Ectodermal cell (in vitro differentiated cells): ENCODE data around the gene ZACN.

Experiments used
- H3K27ac ChIP-seq: 2 replicates; pipeline ENCODE4 v1.7.0; 2013; ENCODE audit warnings: mild to moderate bottlenecking, low read depth, low read length; ENCODE audit not compliant: insufficient read depth, poor library complexity, severe bottlenecking
- H3K27me3 ChIP-seq: 2 replicates; pipeline ENCODE4 v1.7.0; 2013; ENCODE audit warnings: mild to moderate bottlenecking, low read length; ENCODE audit not compliant: insufficient read depth, control insufficient read depth, poor library complexity, severe bottlenecking
- H3K36me3 ChIP-seq: one replicate; pipeline ENCODE4 v1.7.0; 2013; ENCODE audit warnings: low read length; ENCODE audit not compliant: control insufficient read depth, insufficient read depth
- H3K4me1 ChIP-seq: one replicate; pipeline ENCODE4 v1.7.0; 2013; ENCODE audit warnings: low read length; ENCODE audit not compliant: control insufficient read depth, insufficient read depth
- H3K4me3 ChIP-seq: 2 replicates; pipeline ENCODE4 v1.7.0; 2013; ENCODE audit warnings: low read depth, low read length, control low read depth; ENCODE audit not compliant: insufficient read depth
- H3K9me3 ChIP-seq: 2 replicates; pipeline ENCODE4 v1.7.0; 2013; ENCODE audit warnings: mild to moderate bottlenecking, low read length, moderate library complexity; ENCODE audit not compliant: control insufficient read depth
- WGBS, 2 experiments: methylation state at CpG; one replicate each; pipeline ENCODE4 v1.1.7; 2013; ENCODE audit warnings: missing lambda C conversion rate in 2 of 2; 5-methylcytosine and 5-hydroxymethylcytosine counted together

The ZACN gene

DNA sequence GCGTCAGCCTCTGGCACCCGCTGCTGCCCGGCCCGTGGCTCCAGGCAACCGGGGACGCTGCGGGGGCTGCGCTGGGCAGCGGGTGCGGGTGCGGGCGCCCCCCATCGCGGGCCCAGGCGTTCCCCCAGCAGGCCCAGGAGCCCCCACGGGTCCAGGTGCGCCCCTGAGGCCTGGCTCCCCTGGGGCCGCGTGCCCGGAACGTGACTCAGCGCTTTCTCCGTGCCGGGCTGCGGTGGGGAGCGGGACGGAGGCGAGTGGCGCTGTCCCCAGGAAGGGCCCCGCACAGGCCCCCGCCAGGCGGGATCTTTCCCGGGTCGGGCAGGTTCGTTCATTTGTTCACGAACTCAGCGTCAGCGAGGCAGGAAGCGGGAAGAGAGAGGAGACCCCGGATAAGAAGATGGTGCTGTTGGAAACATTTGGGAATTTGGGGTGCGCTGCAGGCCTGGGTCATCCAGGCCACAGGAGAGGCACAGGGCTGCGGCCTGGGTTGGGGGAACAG, 43.0 kb downstream of the ZACN start:
- WGBS, 2 experiments: 54 to 59% methylated on average over 42 of the region's 42 CpGs
- Histone ChIP-seq H3K27me3 (peaks cover 21% of the 10 kb centered on the region), H3K9me3 (no peaks in the 10 kb centered on the region), H3K4me3 (no peak overlapping the region), H3K27ac (no peak overlapping the region), H3K4me1 (peaks cover 10% of the 10 kb centered on the region), H3K36me3 (no peaks in the 10 kb centered on the region)

DNA sequence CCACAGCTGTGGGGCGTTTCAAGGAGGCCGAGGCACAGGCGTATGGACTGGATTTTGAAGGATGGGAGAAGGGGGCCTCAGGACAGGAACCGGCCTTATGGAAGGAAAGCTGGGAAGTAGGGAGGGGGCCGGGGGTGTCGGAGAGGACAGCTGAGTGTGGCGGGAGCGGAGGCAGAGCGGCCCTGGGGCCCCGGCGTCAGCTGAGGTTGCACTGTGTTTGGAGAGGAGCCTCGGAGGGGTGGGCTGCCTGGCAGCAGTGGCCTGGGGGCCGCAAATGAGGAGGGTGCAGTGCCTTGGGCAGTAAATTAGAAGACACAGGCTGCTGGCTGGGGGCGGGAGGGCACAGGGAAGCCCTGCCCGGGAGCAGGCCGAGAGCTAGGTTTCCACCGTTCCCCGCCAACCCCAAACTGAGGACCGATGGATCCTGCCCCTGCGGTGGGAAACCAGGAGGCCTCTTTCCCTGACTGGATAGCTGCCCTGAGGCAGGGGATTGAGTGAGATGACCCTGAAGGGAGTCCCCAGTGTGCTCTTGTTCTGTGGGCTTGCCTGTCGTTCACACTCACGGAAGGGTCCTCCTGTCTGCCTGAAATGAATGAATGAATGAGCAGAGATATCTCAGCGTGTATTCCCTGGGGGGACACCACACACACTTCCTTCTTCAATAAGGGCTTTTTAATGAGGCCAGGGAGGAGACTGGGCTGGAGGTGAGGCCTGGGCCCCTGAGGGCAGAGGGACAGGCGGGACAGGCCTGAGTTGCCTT, 43.6 kb downstream of the ZACN start:
- Histone ChIP-seq H3K27ac (no peak overlapping the region), H3K36me3 (no peaks in the 10 kb centered on the region), H3K27me3 (peaks cover 21% of the 10 kb centered on the region), H3K4me3 (no peak overlapping the region), H3K9me3 (no peaks in the 10 kb centered on the region), H3K4me1 (peaks cover 10% of the 10 kb centered on the region)
- 81 to 82% methylated on average over 24 of the region's 24 CpGs for WGBS, 2 experiments

DNA sequence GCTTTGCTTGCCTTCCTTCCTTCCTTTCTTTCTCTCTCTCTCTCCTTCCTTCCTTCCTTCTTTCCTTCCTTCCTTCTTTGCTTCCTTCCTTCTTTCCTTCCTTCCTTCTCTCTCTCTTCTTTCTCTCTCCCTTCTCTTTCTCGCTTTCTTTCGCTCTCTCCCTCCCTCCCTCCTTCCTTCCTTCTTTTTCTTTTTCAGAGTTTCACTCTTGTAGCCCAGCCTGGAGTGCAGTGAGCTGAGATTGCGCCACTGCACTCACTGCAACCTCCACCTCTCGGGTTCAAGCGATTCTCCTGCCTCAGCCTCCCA, 44.2 kb downstream of the ZACN start:
- H3K9me3 ChIP-seq: no peaks in the 10 kb centered on the region
- H3K4me1 ChIP-seq: peaks cover 10% of the 10 kb centered on the region
- WGBS, 2 experiments: 75 to 76% methylated on average over 5 of the region's 5 CpGs
- peaks cover 21% of the 10 kb centered on the region for H3K27me3 ChIP-seq
- no peak overlapping the region for H3K4me3 ChIP-seq
- H3K36me3 ChIP-seq: no peaks in the 10 kb centered on the region
- H3K27ac ChIP-seq: no peak overlapping the region

DNA sequence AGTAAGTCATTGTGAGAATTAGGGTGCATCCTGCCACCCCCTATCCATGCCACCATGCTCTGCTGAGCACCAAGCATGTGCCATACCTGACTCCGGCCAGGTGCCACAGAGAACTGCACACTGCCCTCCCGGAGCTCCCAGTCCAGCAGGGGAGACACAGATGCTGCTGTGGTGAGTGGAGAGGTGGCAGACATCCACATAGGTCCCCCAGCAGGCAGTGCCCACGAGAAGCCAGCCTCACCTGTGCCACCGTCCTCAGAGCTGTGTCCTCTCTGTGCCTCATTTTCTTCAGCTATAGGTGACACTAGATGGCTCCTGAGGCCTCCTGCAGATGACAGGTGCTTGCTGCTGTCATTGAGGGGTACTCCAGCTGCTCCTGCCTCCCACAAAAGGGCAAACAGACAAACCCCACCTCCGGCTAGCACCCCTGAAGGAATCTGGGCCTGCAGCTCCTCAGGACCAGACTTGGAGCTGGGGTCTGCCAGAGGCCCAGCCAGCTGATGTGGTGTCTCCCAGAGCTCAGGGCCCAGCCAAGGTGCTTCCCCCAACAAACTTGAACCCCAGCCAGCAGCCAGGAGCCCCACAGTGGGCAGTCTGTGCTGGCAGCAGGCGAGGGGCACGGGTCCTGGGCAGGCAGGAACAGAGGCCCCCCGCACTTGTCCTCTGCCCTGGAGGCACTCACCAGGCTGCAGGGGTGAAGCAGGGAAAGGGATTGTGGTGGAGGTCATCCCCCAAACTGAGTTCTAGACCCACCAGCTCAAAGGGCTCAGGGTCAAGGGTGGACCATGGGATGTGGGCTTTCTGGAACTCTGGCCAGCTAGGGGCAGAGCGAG, 45.0 kb downstream of the ZACN start:
- Histone ChIP-seq H3K27me3 (peaks cover 21% of the 10 kb centered on the region), H3K27ac (no peak overlapping the region), H3K9me3 (no peaks in the 10 kb centered on the region), H3K4me1 (peaks cover 10% of the 10 kb centered on the region), H3K36me3 (no peaks in the 10 kb centered on the region), H3K4me3 (no peak overlapping the region)
- 72 to 73% methylated on average over 9 of the region's 9 CpGs for WGBS, 2 experiments

DNA sequence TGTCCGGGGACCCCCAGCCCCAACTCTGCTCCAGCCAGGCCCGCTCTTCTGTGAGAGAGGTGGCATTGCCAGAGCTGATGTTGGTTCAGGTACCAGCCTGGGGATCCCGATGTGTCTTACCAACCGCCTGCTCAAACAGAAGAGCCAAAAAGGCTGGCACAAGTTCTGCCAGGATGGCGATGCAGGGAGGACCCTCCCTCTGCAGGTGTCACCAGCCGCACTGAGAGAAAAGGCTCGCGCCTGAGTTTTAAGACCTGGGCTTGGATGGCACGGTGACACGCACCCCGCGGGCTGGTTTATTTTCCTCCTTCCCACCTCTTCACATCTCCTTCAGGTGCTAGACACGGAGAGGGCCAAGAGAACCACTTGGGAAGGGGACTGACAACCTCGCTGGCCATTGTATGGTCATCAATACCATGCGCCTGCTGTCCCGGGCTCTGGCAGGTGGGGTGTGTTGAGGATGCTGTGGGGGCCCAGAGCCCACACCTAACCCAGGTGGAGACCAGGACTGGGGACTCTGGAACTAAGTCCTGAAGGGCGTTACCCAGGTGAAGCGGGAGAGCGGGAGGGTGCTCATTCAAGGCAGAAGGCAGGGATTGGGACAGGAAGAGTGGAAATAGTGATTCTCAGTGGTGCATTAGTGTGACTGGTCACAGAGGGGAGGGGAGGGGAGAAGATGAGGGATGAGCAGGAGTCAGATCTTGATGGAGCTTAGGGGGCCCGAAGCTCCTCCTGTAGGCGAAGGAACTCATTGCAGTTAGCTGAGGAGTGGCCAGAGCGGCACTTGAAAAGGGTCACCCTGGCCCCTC, 45.8 kb downstream of the ZACN start:
- Histone ChIP-seq H3K4me3 (no peak overlapping the region), H3K27ac (no peak overlapping the region), H3K36me3 (no peaks in the 10 kb centered on the region), H3K27me3 (peaks cover 21% of the 10 kb centered on the region), H3K4me1 (peaks cover 4% of the 10 kb centered on the region), H3K9me3 (no peaks in the 10 kb centered on the region)
- WGBS, 2 experiments: 88 to 89% methylated on average over 22 of the region's 22 CpGs

DNA sequence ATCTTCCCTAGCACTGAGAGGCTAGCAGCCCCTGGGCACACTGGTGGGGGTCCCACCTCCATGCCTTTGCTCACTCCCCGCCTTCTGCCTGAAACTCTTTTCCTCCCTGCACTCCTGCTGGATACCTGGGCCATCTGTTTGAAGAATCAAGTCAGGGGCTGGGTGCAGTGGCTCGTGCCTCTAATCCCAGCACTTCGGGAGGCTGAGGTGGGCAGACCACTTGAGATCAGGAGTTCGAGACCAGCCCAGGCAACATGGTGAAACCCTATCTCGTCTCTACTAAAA, 46.4 kb downstream of the ZACN start:
- H3K27ac ChIP-seq: no peak overlapping the region
- H3K27me3 ChIP-seq: peaks cover 21% of the 10 kb centered on the region
- peaks cover 4% of the 10 kb centered on the region for H3K4me1 ChIP-seq
- 93% methylated on average over 5 of the region's 5 CpGs for WGBS, 2 experiments
- no peak overlapping the region for H3K4me3 ChIP-seq
- H3K9me3 ChIP-seq: no peaks in the 10 kb centered on the region
- H3K36me3 ChIP-seq: no peaks in the 10 kb centered on the region

DNA sequence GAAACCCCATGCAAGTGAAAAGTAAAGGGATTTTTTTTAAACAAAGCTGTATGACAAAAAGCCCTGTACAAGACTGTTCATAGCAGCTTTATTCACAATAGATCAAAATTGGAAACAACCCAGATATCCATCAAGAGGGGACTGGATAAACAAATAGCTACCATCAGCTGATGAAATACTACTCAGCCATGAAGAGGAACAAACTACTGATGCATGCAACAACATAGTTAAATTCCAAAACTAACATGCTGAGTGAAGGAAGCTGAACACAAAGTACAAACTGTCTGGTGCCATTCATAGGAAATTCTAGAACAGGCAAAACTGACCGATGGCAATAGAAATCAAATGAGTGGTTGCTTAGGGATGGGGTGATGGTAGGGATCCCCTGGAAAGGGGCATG, 46.9 kb downstream of the ZACN start:
- Histone ChIP-seq H3K27ac (no peak overlapping the region), H3K4me3 (no peak overlapping the region), H3K9me3 (no peaks in the 10 kb centered on the region), H3K27me3 (peaks cover 22% of the 10 kb centered on the region), H3K36me3 (no peaks in the 10 kb centered on the region), H3K4me1 (peaks cover 9% of the 10 kb centered on the region)
- WGBS, 2 experiments: 91 to 98% methylated on average over 1 of the region's 1 CpG

DNA sequence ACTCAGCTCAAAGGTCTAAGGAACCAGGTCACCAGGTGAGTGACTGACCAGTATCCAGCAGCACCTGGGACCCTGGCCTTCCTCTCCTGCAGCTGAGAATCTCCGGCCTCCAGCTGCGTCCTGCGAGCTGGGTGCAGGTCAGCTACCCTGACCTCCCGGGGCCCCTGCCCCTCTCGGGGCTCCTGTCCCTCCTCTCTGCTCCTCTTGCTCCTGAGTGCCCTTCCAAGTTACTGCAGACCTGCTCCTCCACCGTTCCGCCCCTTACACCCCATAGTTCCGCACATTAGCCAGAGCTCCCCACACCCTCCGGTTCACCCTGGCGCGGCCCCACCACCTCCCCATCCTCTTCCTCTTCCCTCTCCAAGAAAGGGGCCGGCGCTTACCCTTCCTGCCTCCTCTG, 51.5 kb downstream of the ZACN start:
- H3K4me1 ChIP-seq: peaks cover 34% of the 10 kb centered on the region
- no peaks in the 10 kb centered on the region for H3K9me3 ChIP-seq
- H3K36me3 ChIP-seq: no peaks in the 10 kb centered on the region
- no peak overlapping the region for H3K4me3 ChIP-seq
- no peak overlapping the region for H3K27ac ChIP-seq
- peaks cover 54% of the 10 kb centered on the region for H3K27me3 ChIP-seq
- 72 to 75% methylated on average over 13 of the region's 13 CpGs for WGBS, 2 experiments

DNA sequence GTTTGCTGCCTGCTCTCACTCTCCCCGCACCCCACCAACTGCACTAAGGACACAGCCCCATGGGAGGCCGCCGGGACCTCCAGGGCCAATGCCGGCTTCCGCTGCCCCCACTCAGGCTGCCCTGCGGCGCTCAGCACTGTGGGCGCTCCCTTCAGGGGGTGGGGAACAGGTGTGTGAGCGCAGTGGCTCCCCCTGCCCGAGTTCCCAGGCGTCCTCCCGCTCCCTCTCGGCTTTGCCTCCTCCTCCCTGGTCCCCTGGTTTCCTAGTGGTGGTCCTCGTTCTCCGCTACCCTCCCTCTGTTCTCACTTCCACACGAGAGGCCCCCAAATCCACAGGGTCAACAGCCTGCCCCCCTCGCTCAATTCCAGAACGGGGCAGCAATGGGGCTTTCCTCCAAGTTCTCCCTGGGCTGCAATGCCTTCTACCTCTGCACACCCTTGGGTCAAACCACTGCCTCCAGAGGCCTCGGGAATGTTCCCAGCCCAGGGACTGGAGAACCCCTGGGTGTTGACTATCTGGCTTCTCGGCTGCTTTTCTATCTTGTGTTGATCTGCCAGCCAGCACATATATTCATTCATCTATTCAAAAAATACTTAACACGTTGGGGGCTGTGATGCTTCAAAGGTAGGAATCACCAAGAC, 52.2 kb downstream of the ZACN start:
- H3K4me3 ChIP-seq: no peak overlapping the region
- H3K27ac ChIP-seq: no peak overlapping the region
- H3K9me3 ChIP-seq: no peaks in the 10 kb centered on the region
- no peaks in the 10 kb centered on the region for H3K36me3 ChIP-seq
- H3K27me3 ChIP-seq: peaks cover 61% of the 10 kb centered on the region
- peaks cover 41% of the 10 kb centered on the region for H3K4me1 ChIP-seq
- 50 to 57% methylated on average over 21 of the region's 21 CpGs for WGBS, 2 experiments
